Measurements from ENCODE around the gene GNPDA1.

The GNPDA1 gene

GRCh38 chr5:141994511-141995136 is 18.2 kb downstream of the GNPDA1 start:
- peaks cover 22% of the 10 kb centered on the region for H3K36me3 Mint-ChIP-seq
- H3K4me3 Mint-ChIP-seq = no peak overlapping the region
- no peaks in the 10 kb centered on the region for H3K27me3 Mint-ChIP-seq
- H3K9me3 Mint-ChIP-seq = no peaks in the 10 kb centered on the region
- H3K4me1 Mint-ChIP-seq = no peaks in the 10 kb centered on the region
- DNase-seq = no peak
- CTCF ChIA-PET = interaction anchor here (0.6 to 8.5 kb wide), 5 partner anchors 18 to 300 kb away, joined by 3 to 158 read pairs (median 4); partner anchors contain the start of gene GNPDA1
- no peak overlapping the region for H3K27ac Mint-ChIP-seq

GRCh38 chr5:141992349-141992963 is 20.4 kb downstream of the GNPDA1 start:
- Mint-ChIP-seq H3K9me3 (no peaks in the 10 kb centered on the region), H3K27me3 (no peaks in the 10 kb centered on the region), H3K4me1 (no peaks in the 10 kb centered on the region), H3K4me3 (no peak overlapping the region), H3K27ac (no peak overlapping the region), H3K36me3 (peaks cover 28% of the 10 kb centered on the region)
- DNase-seq = peak; percentile 87
- CTCF ChIA-PET = interaction anchor here (0.8 to 8.5 kb wide), 13 partner anchors 11 to 160 kb away, joined by 3 to 158 read pairs (median 4); partner anchors contain the start of genes GNPDA1, NDFIP1 and RNF14

- H3K9me3 Mint-ChIP-seq = no peaks in the 10 kb centered on the region
- no peak overlapping the region for H3K4me3 Mint-ChIP-seq
- H3K4me1 Mint-ChIP-seq = no peaks in the 10 kb centered on the region
- peaks cover 37% of the 10 kb centered on the region for H3K36me3 Mint-ChIP-seq
- no peak overlapping the region for H3K27ac Mint-ChIP-seq
- CTCF ChIA-PET = interaction anchor here (0.6 to 8.5 kb wide), 15 partner anchors 11 to 180 kb away, joined by 3 to 158 read pairs (median 4); partner anchors contain the start of gene GNPDA1
- H3K27me3 Mint-ChIP-seq = no peaks in the 10 kb centered on the region
- DNase-seq = no peak
Measured at GRCh38 chr5:141989720-141990119, 23.1 kb downstream of the GNPDA1 start.

GRCh38 chr5:141986072-141986471 is 26.8 kb downstream of the GNPDA1 start:
- H3K36me3 Mint-ChIP-seq = peaks cover 39% of the 10 kb centered on the region
- CTCF ChIA-PET = interaction anchor here (0.7 to 1.8 kb wide), 5 partner anchors 25 to 188 kb away, joined by 3 to 5 read pairs (median 4); no protein-coding TSS in a partner anchor

GRCh38 chr5:141982626-141983025 is 30.2 kb downstream of the GNPDA1 start:
- H3K36me3 Mint-ChIP-seq = peaks cover 54% of the 10 kb centered on the region
- H3K27ac Mint-ChIP-seq = no peak overlapping the region
- no peaks in the 10 kb centered on the region for H3K9me3 Mint-ChIP-seq
- CTCF ChIA-PET = no interaction called here
- H3K4me3 Mint-ChIP-seq = no peak overlapping the region
- H3K4me1 Mint-ChIP-seq = no peaks in the 10 kb centered on the region
- H3K27me3 Mint-ChIP-seq = no peaks in the 10 kb centered on the region
- no peak for DNase-seq

More at GRCh38 chr5:141986072-141986471, 26.8 kb downstream of the GNPDA1 start:
- Mint-ChIP-seq H3K9me3 (no peaks in the 10 kb centered on the region), H3K4me1 (no peaks in the 10 kb centered on the region), H3K27ac (no peak overlapping the region), H3K27me3 (no peaks in the 10 kb centered on the region), H3K4me3 (no peak overlapping the region)
- no peak for DNase-seq

GRCh38 chr5:141978389-141978788 is 34.4 kb downstream of the GNPDA1 start:
- H3K9me3 Mint-ChIP-seq = no peaks in the 10 kb centered on the region
- peaks cover 13% of the 10 kb centered on the region for H3K4me1 Mint-ChIP-seq
- no peak overlapping the region for H3K4me3 Mint-ChIP-seq
- no peak overlapping the region for H3K27ac Mint-ChIP-seq
- CTCF ChIA-PET = interaction anchor here (1.0 to 4.2 kb wide), 5 partner anchors 9 to 173 kb away, joined by 3 to 32 read pairs (median 4); partner anchors contain the start of gene RNF14
- DNase-seq = no peak
- peaks cover 53% of the 10 kb centered on the region for H3K36me3 Mint-ChIP-seq
- H3K27me3 Mint-ChIP-seq = no peaks in the 10 kb centered on the region

GRCh38 chr5:141976176-141976575 is 36.7 kb downstream of the GNPDA1 start:
- Mint-ChIP-seq H3K9me3 (no peaks in the 10 kb centered on the region), H3K4me3 (no peak overlapping the region), H3K27me3 (no peaks in the 10 kb centered on the region), H3K27ac (no peak overlapping the region), H3K4me1 (peaks cover 17% of the 10 kb centered on the region), H3K36me3 (peaks cover 52% of the 10 kb centered on the region)
- CTCF ChIA-PET = interaction anchor here (1.1 to 4.2 kb wide), 7 partner anchors 14 to 284 kb away, joined by 3 to 32 read pairs (median 5); no protein-coding TSS in a partner anchor
- DNase-seq = no peak

- CTCF ChIA-PET = no interaction called here
- no peaks in the 10 kb centered on the region for H3K27me3 Mint-ChIP-seq
- H3K4me1 Mint-ChIP-seq = peaks cover 30% of the 10 kb centered on the region
- no peaks in the 10 kb centered on the region for H3K9me3 Mint-ChIP-seq
- peaks cover 42% of the 10 kb centered on the region for H3K36me3 Mint-ChIP-seq
- no peak overlapping the region for H3K27ac Mint-ChIP-seq
- H3K4me3 Mint-ChIP-seq = no peak overlapping the region
- no peak for DNase-seq
Measured at GRCh38 chr5:141973871-141974595, 38.8 kb downstream of the GNPDA1 start.

GRCh38 chr5:141969783-141970771 is 42.8 kb downstream of the GNPDA1 start:
- no peak for DNase-seq
- H3K4me3 Mint-ChIP-seq = peak overlapping the region; percentile 80
- CTCF ChIA-PET = interaction anchor here (0.8 to 3.8 kb wide), 25 partner anchors 9 to 354 kb away, joined by 3 to 60 read pairs (median 4); partner anchors contain the start of genes DELE1, FCHSD1 and PCDH12
- H3K27me3 Mint-ChIP-seq = peaks cover 5% of the 10 kb centered on the region
- no peaks in the 10 kb centered on the region for H3K9me3 Mint-ChIP-seq
- peaks cover 41% of the 10 kb centered on the region for H3K4me1 Mint-ChIP-seq
- peaks cover 27% of the 10 kb centered on the region for H3K36me3 Mint-ChIP-seq
- peak overlapping the region; percentile 97 for H3K27ac Mint-ChIP-seq

GRCh38 chr5:141968914-141969608 is 43.8 kb downstream of the GNPDA1 start, which contains the start of gene RNF14:
Gene RNF14 (plus strand): TSS chr5:141969105. CDS start chr5:141973589, 4,484 bp downstream.
- peak; percentile 96 for DNase-seq
- peak within 1 kb of the TSS; percentile 80 for H3K4me3 Mint-ChIP-seq
- H3K9me3 Mint-ChIP-seq = no peaks in the 10 kb centered on the region
- H3K27me3 Mint-ChIP-seq = peaks cover 5% of the 10 kb centered on the region
- peaks cover 35% of the 10 kb centered on the region for H3K4me1 Mint-ChIP-seq
- H3K36me3 Mint-ChIP-seq = peaks cover 19% of the 10 kb centered on the region
- CTCF ChIA-PET = interaction anchor here (0.6 to 3.8 kb wide), 29 partner anchors 10 to 355 kb away, joined by 3 to 60 read pairs (median 4); partner anchors contain the start of genes DELE1, FCHSD1 and PCDH12
- H3K27ac Mint-ChIP-seq = peak within 1 kb of the TSS; percentile 97

GRCh38 chr5:141966963-141967333 is 45.9 kb downstream of the GNPDA1 start:
- CTCF ChIA-PET = no interaction called here
- peaks cover 5% of the 10 kb centered on the region for H3K27me3 Mint-ChIP-seq

GRCh38 chr5:141966275-141966962 is 46.4 kb downstream of the GNPDA1 start:
- Mint-ChIP-seq H3K27ac (no peak overlapping the region), H3K9me3 (no peaks in the 10 kb centered on the region), H3K4me1 (peaks cover 31% of the 10 kb centered on the region), H3K27me3 (peaks cover 5% of the 10 kb centered on the region), H3K36me3 (peaks cover 3% of the 10 kb centered on the region), H3K4me3 (no peak overlapping the region)
- CTCF ChIA-PET = no interaction called here
- DNase-seq = no peak

More at GRCh38 chr5:141966963-141967333, 45.9 kb downstream of the GNPDA1 start:
- H3K4me1 Mint-ChIP-seq = peaks cover 27% of the 10 kb centered on the region
- H3K9me3 Mint-ChIP-seq = no peaks in the 10 kb centered on the region
- H3K36me3 Mint-ChIP-seq = peaks cover 4% of the 10 kb centered on the region
- DNase-seq = no peak
- H3K27ac Mint-ChIP-seq = no peak overlapping the region
- no peak overlapping the region for H3K4me3 Mint-ChIP-seq

Measured in activated naive CD4-positive, alpha-beta T cell treated with anti-CD3 and anti-CD28 coated beads, Interleukin-2, amount 10 ng/mL, durations not matched to agents 7 days and 5 days (primary cell).